Measurements from ENCODE around the gene TALDO1.
"Not testable (repeated sequence)": the region's sequence is repeated elsewhere in the genome, so short reads cannot be mapped to it uniquely, and the experiment has no call there.

The TALDO1 gene

DNA sequence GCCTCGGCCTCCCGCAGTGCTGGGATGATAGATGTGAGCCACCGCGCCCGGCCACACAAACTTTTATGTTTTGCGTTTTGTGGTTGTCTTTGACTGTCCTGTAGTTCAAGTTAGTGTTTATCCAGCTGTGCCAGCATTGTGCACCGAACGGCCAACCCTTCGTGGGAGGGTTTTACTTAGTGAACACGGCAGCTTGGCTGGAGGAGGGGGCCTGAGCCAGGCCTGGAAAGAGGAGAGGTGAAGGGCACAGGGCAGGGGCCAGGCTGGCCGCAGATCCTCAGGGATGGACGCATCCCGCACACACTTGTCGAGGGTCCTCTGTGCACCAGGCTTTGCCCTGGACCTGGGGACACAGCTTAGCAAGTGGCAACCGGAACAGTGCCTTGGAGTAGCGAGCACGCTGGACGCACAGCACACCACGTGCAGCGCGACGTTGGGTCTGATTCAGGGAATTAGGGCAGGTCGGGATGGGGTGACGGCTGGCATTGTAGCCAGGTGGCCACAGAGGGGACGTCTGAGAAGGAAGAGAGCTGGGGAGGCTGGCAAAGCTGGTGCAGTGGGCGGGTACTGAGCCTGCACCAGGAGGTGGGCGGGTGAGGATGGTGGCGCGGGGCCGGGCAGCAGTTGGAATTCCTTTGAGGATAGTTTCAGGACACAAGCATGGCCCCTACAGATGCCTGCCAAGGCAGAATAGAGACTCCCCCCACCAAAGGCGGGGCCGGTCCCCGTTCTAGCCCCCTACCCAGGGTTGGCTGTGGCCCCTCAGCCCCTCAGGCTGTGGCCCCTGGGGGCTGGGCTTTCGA lies 27.8 kb upstream of the TALDO1 start:
- DNase-seq (ENCODE audit: low spot score), result no peak

- DNase-seq (ENCODE audit: low spot score), result no peak
Observed at GRCh38 chr11:720017-720641, 27.1 kb upstream of the TALDO1 start.

GRCh38 chr11:720642-721246 lies 26.5 kb upstream of the TALDO1 start:
- no peak for DNase-seq (ENCODE audit: low spot score)

- no peak for DNase-seq (ENCODE audit: low spot score)
Observed at GRCh38 chr11:721247-721740, 26.0 kb upstream of the TALDO1 start.

DNA sequence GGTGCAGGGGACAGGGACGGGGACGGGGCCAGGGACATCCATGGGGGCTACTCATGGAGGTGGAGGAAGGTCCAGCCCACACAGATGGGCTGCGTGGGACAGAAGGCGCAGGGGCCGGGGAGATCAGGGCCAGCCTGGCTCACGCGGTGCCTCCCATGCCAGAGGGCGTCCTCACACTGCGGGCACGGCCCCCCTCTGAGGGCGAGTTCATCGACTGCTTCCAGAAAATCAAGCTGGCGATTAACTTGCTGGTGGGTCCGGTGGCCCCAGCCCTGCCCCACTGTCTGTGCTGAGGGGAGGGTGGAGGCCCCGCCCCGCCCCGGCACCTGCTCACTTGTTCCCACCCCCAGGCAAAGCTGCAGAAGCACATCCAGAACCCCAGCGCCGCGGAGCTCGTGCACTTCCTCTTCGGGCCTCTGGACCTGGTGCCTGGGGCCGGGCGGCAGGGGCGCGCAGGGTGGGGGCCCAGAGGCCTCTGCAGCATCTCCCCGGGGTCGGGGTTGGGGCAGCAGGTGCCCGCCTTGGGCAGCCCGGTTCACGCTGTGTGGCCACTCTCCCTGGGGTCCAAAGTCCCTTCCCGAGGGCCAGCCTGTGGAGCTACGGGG lies 25.4 kb upstream of the TALDO1 start:
- no peak for DNase-seq (ENCODE audit: low spot score)

DNA sequence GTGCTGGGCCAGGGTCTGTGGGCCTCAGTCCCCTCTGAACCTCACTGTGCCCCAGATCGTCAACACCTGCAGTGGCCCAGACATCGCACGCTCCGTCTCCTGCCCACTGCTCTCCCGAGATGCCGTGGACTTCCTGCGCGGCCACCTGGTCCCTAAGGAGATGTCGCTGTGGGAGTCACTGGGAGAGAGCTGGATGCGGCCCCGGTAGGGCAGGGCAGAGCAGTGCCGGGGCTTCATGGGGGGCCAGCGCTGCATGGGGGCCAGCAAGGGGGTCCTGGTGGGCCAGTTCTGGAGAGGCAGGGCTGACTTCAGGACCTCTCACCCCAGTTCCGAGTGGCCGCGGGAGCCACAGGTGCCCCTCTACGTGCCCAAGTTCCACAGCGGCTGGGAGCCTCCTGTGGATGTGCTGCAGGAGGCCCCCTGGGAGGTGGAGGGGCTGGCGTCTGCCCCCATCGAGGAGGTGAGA lies 24.9 kb upstream of the TALDO1 start:
- no peak for DNase-seq (ENCODE audit: low spot score)

- DNase-seq (ENCODE audit: low spot score), result peak; percentile 47
Observed at GRCh38 chr11:723120-723883, 24.0 kb upstream of the TALDO1 start.

- DNase-seq (ENCODE audit: low spot score), result no peak
Observed at GRCh38 chr11:724049-724777, 23.1 kb upstream of the TALDO1 start.

GRCh38 chr11:724778-725386 lies 22.4 kb upstream of the TALDO1 start:
- DNase-seq (ENCODE audit: low spot score), result no peak

DNA sequence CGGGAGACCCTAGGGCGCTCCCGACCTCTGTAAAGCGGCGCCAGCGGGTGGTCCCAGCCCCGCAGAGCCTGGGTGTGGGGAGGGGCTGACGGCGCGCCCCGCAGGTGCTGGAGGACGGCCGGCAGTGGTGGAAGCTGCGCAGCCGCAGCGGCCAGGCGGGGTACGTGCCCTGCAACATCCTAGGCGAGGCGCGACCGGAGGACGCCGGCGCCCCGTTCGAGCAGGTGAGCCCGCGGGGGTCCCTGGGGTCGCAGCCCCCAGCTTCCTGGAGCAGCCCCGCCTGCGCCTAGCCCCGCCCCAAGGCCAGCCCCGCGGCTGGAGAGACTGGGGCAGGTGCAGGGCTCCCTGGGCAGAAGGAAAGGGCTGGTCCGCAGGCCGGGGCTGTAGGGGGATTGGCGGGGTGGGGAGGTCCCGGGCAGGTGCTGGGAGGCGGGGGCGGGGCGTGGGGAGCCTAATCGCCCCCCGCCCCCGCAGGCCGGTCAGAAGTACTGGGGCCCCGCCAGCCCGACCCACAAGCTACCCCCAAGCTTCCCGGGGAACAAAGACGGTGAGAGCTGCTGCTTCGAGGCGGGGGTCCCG lies 21.6 kb upstream of the TALDO1 start:
- no peak for DNase-seq (ENCODE audit: low spot score)

GRCh38 chr11:726278-727220 lies 20.7 kb upstream of the TALDO1 start:
- DNase-seq (ENCODE audit: low spot score), result no peak

- no peak for DNase-seq (ENCODE audit: low spot score)
Observed at GRCh38 chr11:727281-727701, 20.0 kb upstream of the TALDO1 start.

GRCh38 chr11:727859-728748 lies 19.2 kb upstream of the TALDO1 start:
- peak; percentile 74 for DNase-seq (ENCODE audit: low spot score)

GRCh38 chr11:728901-729491 lies 18.3 kb upstream of the TALDO1 start:
- no peak for DNase-seq (ENCODE audit: low spot score)

GRCh38 chr11:729492-730074 lies 17.7 kb upstream of the TALDO1 start:
- DNase-seq (ENCODE audit: low spot score), result peak; percentile 97

GRCh38 chr11:733072-733471 lies 14.2 kb upstream of the TALDO1 start:
- no peak for DNase-seq (ENCODE audit: low spot score)

- DNase-seq (ENCODE audit: low spot score), result not testable (repeated sequence)
Observed at GRCh38 chr11:734541-734940, 12.7 kb upstream of the TALDO1 start.
